ENCODE measurements around the gene MYO1A.
"Not testable (repeated sequence)": the region's sequence is repeated elsewhere in the genome, so short reads cannot be mapped to it uniquely, and the experiment has no call there.

MYO1A gene

DNA sequence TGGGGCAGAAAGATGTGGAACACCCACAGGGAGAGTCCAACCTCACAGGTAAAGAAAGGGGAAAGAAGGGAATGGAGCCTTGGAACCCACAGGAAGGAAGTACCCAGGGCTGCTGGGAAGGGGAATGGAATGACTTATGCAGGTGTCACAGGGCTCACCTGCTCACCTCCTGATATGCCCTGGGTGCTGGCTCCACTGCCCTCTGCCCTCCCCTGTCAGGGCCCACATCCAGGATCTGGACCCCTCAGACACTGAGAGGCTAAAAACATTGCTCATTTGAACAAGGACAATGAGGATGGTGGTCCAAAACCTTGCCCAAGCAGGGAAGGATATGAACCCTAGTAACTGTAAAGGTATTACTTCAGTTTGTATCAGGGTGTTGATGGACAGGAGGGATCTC is 62.9 kb downstream of the MYO1A start:
- Histone ChIP-seq H3K9me3 (replicated peaks; ENCODE audit: low read length) (no peaks in the 10 kb centered on the region), H3K9ac (ENCODE audit: low read depth, low read length) (no peak overlapping the region), H3K4me1 (ENCODE audit: control insufficient read depth, insufficient read depth, low read length) (no peaks in the 10 kb centered on the region), H3K4me2 (ENCODE audit: low read length) (no peak overlapping the region), H3K27me3 (ENCODE audit: control insufficient read depth, insufficient read depth, low read length) (peaks cover 6% of the 10 kb centered on the region), H3K4me3 (ENCODE audit: low read length) (no peak overlapping the region), H3K36me3 (ENCODE audit: insufficient read depth, low read length) (no peaks in the 10 kb centered on the region)

DNA sequence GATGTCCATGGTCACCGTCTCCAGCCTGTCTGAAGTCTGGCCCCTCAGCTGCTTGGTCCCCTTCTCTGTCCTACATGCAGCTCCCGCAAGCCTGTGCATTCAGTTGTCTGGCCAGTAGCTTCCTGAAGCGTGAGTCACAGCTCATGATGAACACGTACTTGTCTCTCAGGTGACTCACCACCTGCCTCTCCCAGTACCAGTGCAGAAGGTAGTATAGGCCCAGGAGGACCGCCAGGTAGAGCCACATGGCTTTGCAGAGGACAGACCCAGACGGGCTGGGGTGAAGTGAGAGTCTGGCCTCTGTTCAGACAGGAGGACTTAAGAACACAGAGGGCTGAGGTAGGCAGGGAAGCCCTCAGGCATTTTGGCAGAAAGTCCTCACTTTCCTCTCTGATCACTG is 64.2 kb downstream of the MYO1A start:
- not testable (repeated sequence) for H3K9me3 ChIP-seq (replicated peaks; ENCODE audit: low read length)

DNA sequence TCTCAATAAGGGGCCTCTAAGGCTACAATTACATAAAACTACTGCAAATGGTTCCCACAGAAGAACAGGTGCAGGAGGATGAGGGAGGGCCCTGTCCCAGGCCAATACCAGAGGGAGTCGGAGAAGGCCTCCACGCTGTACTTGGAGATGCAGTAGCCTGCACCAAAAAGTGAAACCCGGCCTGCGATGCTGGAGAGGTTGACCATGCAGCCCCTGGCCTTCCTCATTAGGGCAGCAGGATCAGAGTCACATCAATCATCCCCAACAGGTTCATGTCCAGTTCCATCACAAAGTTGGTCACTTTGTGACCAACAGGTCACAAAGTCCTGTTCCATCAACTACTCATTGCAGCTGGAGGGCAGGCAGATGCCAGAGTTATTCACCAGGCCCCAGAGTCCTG is 66.5 kb downstream of the MYO1A start:
- Histone ChIP-seq H3K27me3 (ENCODE audit: control insufficient read depth, insufficient read depth, low read length) (no peaks in the 10 kb centered on the region), H3K4me1 (ENCODE audit: control insufficient read depth, insufficient read depth, low read length) (no peaks in the 10 kb centered on the region), H3K9ac (ENCODE audit: low read depth, low read length) (no peak overlapping the region), H3K4me2 (ENCODE audit: low read length) (no peak overlapping the region), H3K9me3 (replicated peaks; ENCODE audit: low read length) (no peaks in the 10 kb centered on the region), H3K36me3 (ENCODE audit: insufficient read depth, low read length) (no peaks in the 10 kb centered on the region), H3K4me3 (ENCODE audit: low read length) (no peak overlapping the region)

More for the DNA sequence above, 64.2 kb downstream of the MYO1A start:
- not testable (repeated sequence) for H3K4me3 ChIP-seq (ENCODE audit: low read length); H3K4me2 ChIP-seq (ENCODE audit: low read length); H3K4me1 ChIP-seq (ENCODE audit: control insufficient read depth, insufficient read depth, low read length); H3K27me3 ChIP-seq (ENCODE audit: control insufficient read depth, insufficient read depth, low read length); H3K36me3 ChIP-seq (ENCODE audit: insufficient read depth, low read length); H3K9ac ChIP-seq (ENCODE audit: low read depth, low read length)

DNA sequence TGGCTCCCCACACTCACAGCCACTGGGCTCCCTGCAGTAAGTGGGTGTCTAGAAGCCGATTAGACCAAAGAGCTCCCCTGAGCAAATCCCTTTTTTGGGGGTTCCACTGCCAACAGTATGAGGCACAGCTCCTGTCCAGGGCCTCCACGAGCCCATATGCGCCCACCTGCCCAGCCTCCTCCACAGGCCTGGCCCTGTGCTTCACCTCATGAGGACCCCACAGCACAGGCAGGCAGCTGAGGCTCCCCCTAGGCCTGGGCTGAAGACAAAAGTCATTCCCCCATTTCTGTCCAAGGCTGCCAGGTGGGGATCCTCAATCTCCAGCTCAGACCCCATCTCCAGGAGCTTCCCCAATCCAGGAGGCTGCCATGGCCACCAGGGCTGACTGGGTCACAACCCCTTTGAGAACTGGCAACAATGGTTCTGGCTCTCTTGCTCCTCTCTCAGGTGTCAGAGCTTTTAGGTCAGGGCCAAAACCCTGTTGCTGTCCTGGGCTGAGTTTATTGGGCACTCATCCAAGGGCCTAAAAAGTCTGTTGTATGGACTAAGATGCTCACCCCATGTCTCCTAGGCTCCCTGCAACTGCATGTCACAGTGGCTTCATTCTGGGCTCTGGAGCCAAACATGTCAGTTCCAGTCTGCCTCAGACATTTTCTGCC is 67.2 kb downstream of the MYO1A start:
- H3K9me3 ChIP-seq (replicated peaks; ENCODE audit: low read length); H3K4me3 ChIP-seq (ENCODE audit: low read length); H3K4me2 ChIP-seq (ENCODE audit: low read length); H3K27me3 ChIP-seq (ENCODE audit: control insufficient read depth, insufficient read depth, low read length); H3K9ac ChIP-seq (ENCODE audit: low read depth, low read length); H3K4me1 ChIP-seq (ENCODE audit: control insufficient read depth, insufficient read depth, low read length); H3K36me3 ChIP-seq (ENCODE audit: insufficient read depth, low read length): not testable (repeated sequence)

DNA sequence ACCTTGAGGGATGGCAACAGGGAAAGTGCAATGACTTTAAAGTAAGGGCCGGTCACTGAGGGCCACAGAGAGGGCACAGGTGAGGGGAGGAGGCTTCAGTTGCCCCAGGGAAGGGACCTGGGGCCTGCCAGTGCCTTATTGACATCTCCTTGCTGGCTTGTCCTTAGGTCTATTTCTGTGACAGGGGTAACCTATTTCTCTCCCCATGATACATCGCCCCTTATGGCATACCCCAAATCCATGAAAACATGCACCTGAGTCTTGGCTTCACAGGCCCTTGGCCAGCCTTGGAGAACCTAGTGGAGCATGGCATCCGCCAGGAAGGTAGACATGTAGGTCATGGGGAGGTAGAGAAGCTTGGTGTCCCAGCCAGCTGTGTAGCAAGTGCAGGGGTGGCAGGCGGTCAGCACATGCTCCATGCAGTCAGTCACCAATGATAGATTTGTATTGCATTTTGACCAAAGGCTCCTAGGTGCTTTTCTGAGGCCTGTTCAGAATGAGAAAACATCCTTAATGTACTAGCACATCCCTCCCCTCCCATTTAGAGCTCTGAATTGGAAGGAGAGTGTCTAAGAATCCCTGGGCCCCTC is 68.9 kb downstream of the MYO1A start:
- Histone ChIP-seq H3K4me1 (ENCODE audit: control insufficient read depth, insufficient read depth, low read length) (no peaks in the 10 kb centered on the region), H3K36me3 (ENCODE audit: insufficient read depth, low read length) (no peaks in the 10 kb centered on the region), H3K9ac (ENCODE audit: low read depth, low read length) (no peak overlapping the region), H3K9me3 (replicated peaks; ENCODE audit: low read length) (no peaks in the 10 kb centered on the region), H3K27me3 (ENCODE audit: control insufficient read depth, insufficient read depth, low read length) (no peaks in the 10 kb centered on the region), H3K4me3 (ENCODE audit: low read length) (no peak overlapping the region), H3K4me2 (ENCODE audit: low read length) (no peak overlapping the region)

DNA sequence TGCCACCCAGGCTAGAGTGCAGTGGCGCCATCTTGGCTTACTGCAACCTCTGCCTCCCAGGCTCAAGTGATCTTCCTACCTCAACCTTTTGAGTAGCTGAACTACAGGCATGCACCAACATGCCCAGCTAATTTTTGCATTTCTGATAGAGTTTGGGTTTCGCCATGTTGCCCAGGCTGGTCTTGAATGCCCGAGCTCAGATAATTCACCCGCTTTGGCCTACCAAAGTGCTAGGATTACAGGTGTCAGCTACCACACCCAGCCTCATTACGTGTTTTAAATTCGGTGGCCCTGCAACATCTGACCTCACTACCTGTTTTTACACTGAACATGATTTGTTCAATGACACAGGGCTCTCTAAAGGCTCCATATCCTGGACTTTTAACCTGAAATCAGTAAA is 69.7 kb downstream of the MYO1A start:
- no peak overlapping the region for H3K9ac ChIP-seq (ENCODE audit: low read depth, low read length)
- H3K36me3 ChIP-seq (ENCODE audit: insufficient read depth, low read length), result no peaks in the 10 kb centered on the region
- no peaks in the 10 kb centered on the region for H3K27me3 ChIP-seq (ENCODE audit: control insufficient read depth, insufficient read depth, low read length)
- H3K9me3 ChIP-seq (replicated peaks; ENCODE audit: low read length), result no peaks in the 10 kb centered on the region
- H3K4me2 ChIP-seq (ENCODE audit: low read length), result no peak overlapping the region
- H3K4me1 ChIP-seq (ENCODE audit: control insufficient read depth, insufficient read depth, low read length), result no peaks in the 10 kb centered on the region
- H3K4me3 ChIP-seq (ENCODE audit: low read length), result no peak overlapping the region

DNA sequence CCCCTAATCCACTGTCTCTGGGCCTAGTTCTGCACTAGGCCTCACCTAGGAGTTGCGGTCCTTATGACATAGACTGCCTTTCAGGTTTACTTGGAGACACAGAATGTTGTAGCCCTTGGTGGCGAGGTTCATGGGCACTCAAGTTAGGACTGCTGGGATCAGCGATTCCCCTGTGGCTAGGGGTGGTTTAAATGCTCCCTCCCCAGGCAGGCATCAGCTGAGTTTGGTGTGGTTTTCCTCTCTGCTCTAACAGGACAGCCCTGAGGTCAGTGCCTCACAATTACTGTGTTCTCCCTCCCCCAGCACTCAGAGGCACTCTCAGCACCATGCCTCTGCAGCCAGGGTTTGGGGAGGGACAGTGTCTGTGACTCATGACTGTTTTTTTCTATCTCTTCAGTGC is 70.3 kb downstream of the MYO1A start:
- peaks cover 4% of the 10 kb centered on the region for H3K27me3 ChIP-seq (ENCODE audit: control insufficient read depth, insufficient read depth, low read length)
- H3K36me3 ChIP-seq (ENCODE audit: insufficient read depth, low read length), result no peaks in the 10 kb centered on the region
- H3K4me2 ChIP-seq (ENCODE audit: low read length), result no peak overlapping the region
- H3K4me1 ChIP-seq (ENCODE audit: control insufficient read depth, insufficient read depth, low read length), result no peaks in the 10 kb centered on the region
- H3K4me3 ChIP-seq (ENCODE audit: low read length), result no peak overlapping the region
- H3K9me3 ChIP-seq (replicated peaks; ENCODE audit: low read length), result no peaks in the 10 kb centered on the region
- H3K9ac ChIP-seq (ENCODE audit: low read depth, low read length), result no peak overlapping the region

Data from skeletal muscle satellite cell (primary cell).